ENCODE data around the gene SRPK2.
A peak's percentile ranks its signal among the peaks of the same experiment; 100 is the strongest.

SRPK2 gene

GRCh38 chr7:105125745-105126144 is 263.0 kb downstream of the SRPK2 start (continued):
- TF ChIP-seq ZNF16 (tag by site-specific recombination; IDR thresholded peaks at IDR 0.05; ENCODE audit: low read depth): no peak
- TF ChIP-seq, protein P1, sequence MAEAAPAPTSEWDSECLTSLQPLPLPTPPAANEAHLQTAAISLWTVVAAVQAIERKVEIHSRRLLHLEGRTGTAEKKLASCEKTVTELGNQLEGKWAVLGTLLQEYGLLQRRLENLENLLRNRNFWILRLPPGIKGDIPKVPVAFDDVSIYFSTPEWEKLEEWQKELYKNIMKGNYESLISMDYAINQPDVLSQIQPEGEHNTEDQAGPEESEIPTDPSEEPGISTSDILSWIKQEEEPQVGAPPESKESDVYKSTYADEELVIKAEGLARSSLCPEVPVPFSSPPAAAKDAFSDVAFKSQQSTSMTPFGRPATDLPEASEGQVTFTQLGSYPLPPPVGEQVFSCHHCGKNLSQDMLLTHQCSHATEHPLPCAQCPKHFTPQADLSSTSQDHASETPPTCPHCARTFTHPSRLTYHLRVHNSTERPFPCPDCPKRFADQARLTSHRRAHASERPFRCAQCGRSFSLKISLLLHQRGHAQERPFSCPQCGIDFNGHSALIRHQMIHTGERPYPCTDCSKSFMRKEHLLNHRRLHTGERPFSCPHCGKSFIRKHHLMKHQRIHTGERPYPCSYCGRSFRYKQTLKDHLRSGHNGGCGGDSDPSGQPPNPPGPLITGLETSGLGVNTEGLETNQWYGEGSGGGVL (tag by site-specific recombination; IDR thresholded peaks at IDR 0.05): no peak

DNA sequence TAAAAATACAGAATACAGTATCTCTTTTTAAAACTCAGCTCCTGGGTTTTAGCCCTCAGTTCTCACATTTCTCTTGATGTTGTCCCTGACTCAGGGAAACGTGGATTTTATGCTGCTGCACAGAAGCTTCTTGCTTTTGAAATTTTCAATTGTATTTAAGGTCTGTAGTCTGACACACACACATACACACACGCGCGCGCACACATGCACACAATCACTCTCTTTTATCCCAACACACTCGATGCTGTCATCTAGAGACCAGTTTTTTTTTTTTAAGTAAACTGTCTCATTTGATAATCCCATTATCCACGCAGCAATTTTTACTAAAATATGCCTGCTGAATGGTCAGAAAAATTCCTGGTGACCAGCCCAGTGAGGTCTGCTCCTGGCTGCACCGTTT is 266.1 kb downstream of the SRPK2 start:
- H3K4me1 ChIP-seq (ENCODE audit: control insufficient read depth, insufficient read depth, low read length): no peaks in the 10 kb centered on the region
- H3K27ac ChIP-seq (ENCODE audit: extremely low read depth, low read depth, low read length): no peak overlapping the region
- CTCF ChIA-PET: interaction anchor here (0.6 kb wide), 1 partner anchor 13 kb away, joined by 3 read pairs; no protein-coding TSS in a partner anchor
- POLR2A ChIA-PET: no interaction called here
- H3K36me3 ChIP-seq (ENCODE audit: control insufficient read depth in 2 of 2, insufficient read depth in 1 of 2, low read length in 2 of 2): peaks cover 0 to 24% of the 10 kb centered on the region in 2 experiments; a peak in 2 of 3 replicates
- no peak for TF ChIP-seq ZNF404 (tag by site-specific recombination; IDR thresholded peaks at IDR 0.05)
- TF ChIP-seq OSR2 (tag by site-specific recombination; IDR thresholded peaks at IDR 0.05): no peak
- no peak for TF ChIP-seq ZNF146 (tag by site-specific recombination; IDR thresholded peaks at IDR 0.05)
- TF ChIP-seq ZNF596 (tag by site-specific recombination; IDR thresholded peaks at IDR 0.05): no peak
- no peaks in the 10 kb centered on the region for H3K9me3 ChIP-seq (ENCODE audit: control insufficient read depth, insufficient read depth, low read depth, low read length)
- H3K4me3 ChIP-seq (ENCODE audit: low read depth, low read length): no peak overlapping the region

GRCh38 chr7:105118612-105119600 is 269.8 kb downstream of the SRPK2 start:
- TF ChIP-seq, protein P2, sequence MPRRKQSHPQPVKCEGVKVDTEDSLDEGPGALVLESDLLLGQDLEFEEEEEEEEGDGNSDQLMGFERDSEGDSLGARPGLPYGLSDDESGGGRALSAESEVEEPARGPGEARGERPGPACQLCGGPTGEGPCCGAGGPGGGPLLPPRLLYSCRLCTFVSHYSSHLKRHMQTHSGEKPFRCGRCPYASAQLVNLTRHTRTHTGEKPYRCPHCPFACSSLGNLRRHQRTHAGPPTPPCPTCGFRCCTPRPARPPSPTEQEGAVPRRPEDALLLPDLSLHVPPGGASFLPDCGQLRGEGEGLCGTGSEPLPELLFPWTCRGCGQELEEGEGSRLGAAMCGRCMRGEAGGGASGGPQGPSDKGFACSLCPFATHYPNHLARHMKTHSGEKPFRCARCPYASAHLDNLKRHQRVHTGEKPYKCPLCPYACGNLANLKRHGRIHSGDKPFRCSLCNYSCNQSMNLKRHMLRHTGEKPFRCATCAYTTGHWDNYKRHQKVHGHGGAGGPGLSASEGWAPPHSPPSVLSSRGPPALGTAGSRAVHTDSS (tag by site-specific recombination; IDR thresholded peaks at IDR 0.05): no peak
- TF ChIP-seq ZNF341 (tag by site-specific recombination; IDR thresholded peaks at IDR 0.05; ENCODE audit: low read depth) (no peak), WT1 (tag by site-specific recombination; IDR thresholded peaks at IDR 0.05) (no peak)
- TF ChIP-seq, protein P3, sequence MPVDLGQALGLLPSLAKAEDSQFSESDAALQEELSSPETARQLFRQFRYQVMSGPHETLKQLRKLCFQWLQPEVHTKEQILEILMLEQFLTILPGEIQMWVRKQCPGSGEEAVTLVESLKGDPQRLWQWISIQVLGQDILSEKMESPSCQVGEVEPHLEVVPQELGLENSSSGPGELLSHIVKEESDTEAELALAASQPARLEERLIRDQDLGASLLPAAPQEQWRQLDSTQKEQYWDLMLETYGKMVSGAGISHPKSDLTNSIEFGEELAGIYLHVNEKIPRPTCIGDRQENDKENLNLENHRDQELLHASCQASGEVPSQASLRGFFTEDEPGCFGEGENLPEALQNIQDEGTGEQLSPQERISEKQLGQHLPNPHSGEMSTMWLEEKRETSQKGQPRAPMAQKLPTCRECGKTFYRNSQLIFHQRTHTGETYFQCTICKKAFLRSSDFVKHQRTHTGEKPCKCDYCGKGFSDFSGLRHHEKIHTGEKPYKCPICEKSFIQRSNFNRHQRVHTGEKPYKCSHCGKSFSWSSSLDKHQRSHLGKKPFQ (tag by site-specific recombination; IDR thresholded peaks at IDR 0.05): no peak
- Histone ChIP-seq H3K9me3 (ENCODE audit: control insufficient read depth, insufficient read depth, low read depth, low read length) (no peaks in the 10 kb centered on the region), H3K27ac (ENCODE audit: extremely low read depth, low read depth, low read length) (no peak overlapping the region), H3K4me3 (ENCODE audit: low read depth, low read length) (no peak overlapping the region), H3K4me1 (ENCODE audit: control insufficient read depth, insufficient read depth, low read length) (no peaks in the 10 kb centered on the region), H3K36me3 (ENCODE audit: control insufficient read depth in 2 of 2, insufficient read depth in 1 of 2, low read length in 2 of 2) (peaks cover 0 to 42% of the 10 kb centered on the region in 2 experiments)
- ChIA-PET POLR2A (no interaction called here), CTCF (interaction anchor here (0.5 to 1.9 kb wide), 4 partner anchors 107 to 309 kb away, joined by 4 to 8 read pairs (median 5); no protein-coding TSS in a partner anchor)

- ChIA-PET POLR2A (no interaction called here), CTCF (interaction anchor here (0.6 kb wide), 1 partner anchor 420 kb away, joined by 3 read pairs; no protein-coding TSS in a partner anchor)
- Histone ChIP-seq H3K4me1 (ENCODE audit: control insufficient read depth, insufficient read depth, low read length) (no peaks in the 10 kb centered on the region), H3K27ac (ENCODE audit: extremely low read depth, low read depth, low read length) (no peak overlapping the region), H3K9me3 (ENCODE audit: control insufficient read depth, insufficient read depth, low read depth, low read length) (no peaks in the 10 kb centered on the region), H3K4me3 (ENCODE audit: low read depth, low read length) (no peak overlapping the region), H3K36me3 (ENCODE audit: control insufficient read depth in 2 of 2, insufficient read depth in 1 of 2, low read length in 2 of 2) (peaks cover 41 to 92% of the 10 kb centered on the region in 2 experiments)
- TF ChIP-seq ZFHX2 (tag by site-specific recombination; conservative IDR thresholded peaks at IDR 0.05): peak; percentile 12; the same call in 1 of the 2 replicates
- TF ChIP-seq ZBTB7A (tag by site-specific recombination; IDR thresholded peaks at IDR 0.05; ENCODE audit: low read depth): no peak
- no peak for TF ChIP-seq GLIS2 (tag by site-specific recombination; IDR thresholded peaks at IDR 0.05)
- no peak for TF ChIP-seq SP3 (tag by site-specific recombination; IDR thresholded peaks at IDR 0.05)
- no peak for TF ChIP-seq ZNF292 (tag by site-specific recombination; IDR thresholded peaks at IDR 0.05; ENCODE audit: borderline replicate concordance, low read depth)
- peak; percentile 6; the same call in 1 of the 2 replicates for TF ChIP-seq EGR2 (tag by site-specific recombination; IDR thresholded peaks at IDR 0.05; ENCODE audit: low read depth)
- TF ChIP-seq, protein P4, sequence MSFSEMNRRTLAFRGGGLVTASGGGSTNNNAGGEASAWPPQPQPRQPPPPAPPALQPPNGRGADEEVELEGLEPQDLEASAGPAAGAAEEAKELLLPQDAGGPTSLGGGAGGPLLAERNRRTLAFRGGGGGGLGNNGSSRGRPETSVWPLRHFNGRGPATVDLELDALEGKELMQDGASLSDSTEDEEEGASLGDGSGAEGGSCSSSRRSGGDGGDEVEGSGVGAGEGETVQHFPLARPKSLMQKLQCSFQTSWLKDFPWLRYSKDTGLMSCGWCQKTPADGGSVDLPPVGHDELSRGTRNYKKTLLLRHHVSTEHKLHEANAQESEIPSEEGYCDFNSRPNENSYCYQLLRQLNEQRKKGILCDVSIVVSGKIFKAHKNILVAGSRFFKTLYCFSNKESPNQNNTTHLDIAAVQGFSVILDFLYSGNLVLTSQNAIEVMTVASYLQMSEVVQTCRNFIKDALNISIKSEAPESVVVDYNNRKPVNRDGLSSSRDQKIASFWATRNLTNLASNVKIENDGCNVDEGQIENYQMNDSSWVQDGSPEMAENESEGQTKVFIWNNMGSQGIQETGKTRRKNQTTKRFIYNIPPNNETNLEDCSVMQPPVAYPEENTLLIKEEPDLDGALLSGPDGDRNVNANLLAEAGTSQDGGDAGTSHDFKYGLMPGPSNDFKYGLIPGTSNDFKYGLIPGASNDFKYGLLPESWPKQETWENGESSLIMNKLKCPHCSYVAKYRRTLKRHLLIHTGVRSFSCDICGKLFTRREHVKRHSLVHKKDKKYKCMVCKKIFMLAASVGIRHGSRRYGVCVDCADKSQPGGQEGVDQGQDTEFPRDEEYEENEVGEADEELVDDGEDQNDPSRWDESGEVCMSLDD (tag by site-specific recombination; IDR thresholded peaks at IDR 0.05): no peak
These were observed 276.0 kb downstream of the SRPK2 start for GRCh38 chr7:105112440-105113418.

Measured in HEK293 (cell line).